ENCODE results near the gene ATP6V0E1.
"Not testable (repeated sequence)": the region's sequence is repeated elsewhere in the genome, so short reads cannot be mapped to it uniquely, and the experiment has no call there.

Gene ATP6V0E1

GRCh38 chr5:173035904-173036707, 52.5 kb downstream of the ATP6V0E1 start:
- no CpG with 5 or more reads among the region's 24 CpGs for WGBS (ENCODE audit: insufficient coverage, insufficient read length)
- Histone ChIP-seq H3K36me3 (ENCODE audit: control insufficient read depth, insufficient read depth, low read length) (0 out of 2 replicates have a peak, but pooled peaks cover 3% of the 10 kb centered on the region), H3K9me3 (ENCODE audit: control insufficient read depth, insufficient read depth, low read length) (no peaks in the 10 kb centered on the region), H3K4me3 (ENCODE audit: low read length) (no peak overlapping the region), H3K27me3 (ENCODE audit: control insufficient read depth, insufficient read depth, low read length) (no peaks in the 10 kb centered on the region; the same call in 1 of the 2 replicates), H3K4me1 (ENCODE audit: control insufficient read depth, insufficient read depth, low read length) (no peaks in the 10 kb centered on the region), H3K27ac (ENCODE audit: low read length) (no peak overlapping the region)
- DNase-seq (ENCODE audit: low read depth, low spot score): no peak

- Histone ChIP-seq H3K4me1 (ENCODE audit: control insufficient read depth, insufficient read depth, low read length) (no peaks in the 10 kb centered on the region), H3K9me3 (ENCODE audit: control insufficient read depth, insufficient read depth, low read length) (no peaks in the 10 kb centered on the region), H3K4me3 (ENCODE audit: low read length) (no peak overlapping the region), H3K36me3 (ENCODE audit: control insufficient read depth, insufficient read depth, low read length) (0 out of 2 replicates have a peak, but pooled peaks cover 3% of the 10 kb centered on the region), H3K27me3 (ENCODE audit: control insufficient read depth, insufficient read depth, low read length) (no peaks in the 10 kb centered on the region; the same call in 1 of the 2 replicates), H3K27ac (ENCODE audit: low read length) (no peak overlapping the region)
- WGBS (ENCODE audit: insufficient coverage, insufficient read length): no CpG with 5 or more reads among the region's 3 CpGs
- no peak for DNase-seq (ENCODE audit: low read depth, low spot score)
Measured at GRCh38 chr5:173039188-173039587, 55.6 kb downstream of the ATP6V0E1 start.

DNA sequence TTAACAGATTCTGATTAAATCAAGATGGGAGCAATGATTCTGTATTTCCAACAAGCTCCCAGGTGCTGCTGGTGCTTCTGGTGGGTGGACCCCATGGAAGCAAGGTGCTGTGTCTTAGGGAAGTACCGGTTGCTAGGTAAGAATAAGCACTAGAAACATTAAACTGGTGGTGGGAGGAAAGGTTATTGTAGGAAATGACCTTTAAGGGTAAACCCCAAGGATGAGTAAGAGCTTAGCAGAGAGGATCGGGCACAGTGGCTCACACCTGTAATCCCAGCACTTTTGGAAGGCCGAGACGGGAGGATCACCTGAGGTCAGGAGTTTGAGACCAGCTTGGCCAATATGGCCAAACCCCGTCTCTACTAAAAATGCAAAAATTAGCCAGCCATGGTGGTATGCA, 56.4 kb downstream of the ATP6V0E1 start:
- H3K27ac ChIP-seq (ENCODE audit: low read length): no peak overlapping the region
- no peaks in the 10 kb centered on the region for H3K36me3 ChIP-seq (ENCODE audit: control insufficient read depth, insufficient read depth, low read length)
- no peak for DNase-seq (ENCODE audit: low read depth, low spot score)
- H3K4me3 ChIP-seq (ENCODE audit: low read length): no peak overlapping the region
- H3K9me3 ChIP-seq (ENCODE audit: control insufficient read depth, insufficient read depth, low read length): no peaks in the 10 kb centered on the region
- no CpG with 5 or more reads among the region's 5 CpGs for WGBS (ENCODE audit: insufficient coverage, insufficient read length)
- no peaks in the 10 kb centered on the region for H3K27me3 ChIP-seq (ENCODE audit: control insufficient read depth, insufficient read depth, low read length)
- H3K4me1 ChIP-seq (ENCODE audit: control insufficient read depth, insufficient read depth, low read length): no peaks in the 10 kb centered on the region; the same call in 1 of the 2 replicates

- Histone ChIP-seq H3K4me1 (ENCODE audit: control insufficient read depth, insufficient read depth, low read length) (no peaks in the 10 kb centered on the region; the same call in 1 of the 2 replicates), H3K4me3 (ENCODE audit: low read length) (no peak overlapping the region), H3K9me3 (ENCODE audit: control insufficient read depth, insufficient read depth, low read length) (no peaks in the 10 kb centered on the region), H3K36me3 (ENCODE audit: control insufficient read depth, insufficient read depth, low read length) (no peaks in the 10 kb centered on the region), H3K27me3 (ENCODE audit: control insufficient read depth, insufficient read depth, low read length) (no peaks in the 10 kb centered on the region), H3K27ac (ENCODE audit: low read length) (no peak overlapping the region)
- no peak for DNase-seq (ENCODE audit: low read depth, low spot score)
- WGBS (ENCODE audit: insufficient coverage, insufficient read length): no CpG with 5 or more reads among the region's 7 CpGs
Measured at GRCh38 chr5:173041881-173042762, 58.6 kb downstream of the ATP6V0E1 start.

- Histone ChIP-seq H3K27ac (ENCODE audit: low read length) (no peak overlapping the region), H3K27me3 (ENCODE audit: control insufficient read depth, insufficient read depth, low read length) (no peaks in the 10 kb centered on the region), H3K4me3 (ENCODE audit: low read length) (no peak overlapping the region), H3K4me1 (ENCODE audit: control insufficient read depth, insufficient read depth, low read length) (no peaks in the 10 kb centered on the region; the same call in 1 of the 2 replicates), H3K9me3 (ENCODE audit: control insufficient read depth, insufficient read depth, low read length) (no peaks in the 10 kb centered on the region), H3K36me3 (ENCODE audit: control insufficient read depth, insufficient read depth, low read length) (no peaks in the 10 kb centered on the region)
- WGBS (ENCODE audit: insufficient coverage, insufficient read length): no CpG with 5 or more reads among the region's 3 CpGs
- no peak for DNase-seq (ENCODE audit: low read depth, low spot score)
Measured at GRCh38 chr5:173042763-173043107, 59.2 kb downstream of the ATP6V0E1 start.

- Histone ChIP-seq H3K4me1 (ENCODE audit: control insufficient read depth, insufficient read depth, low read length) (no peaks in the 10 kb centered on the region; the same call in 1 of the 2 replicates), H3K4me3 (ENCODE audit: low read length) (no peak overlapping the region), H3K36me3 (ENCODE audit: control insufficient read depth, insufficient read depth, low read length) (no peaks in the 10 kb centered on the region), H3K27me3 (ENCODE audit: control insufficient read depth, insufficient read depth, low read length) (no peaks in the 10 kb centered on the region), H3K27ac (ENCODE audit: low read length) (no peak overlapping the region), H3K9me3 (ENCODE audit: control insufficient read depth, insufficient read depth, low read length) (no peaks in the 10 kb centered on the region)
- no peak for DNase-seq (ENCODE audit: low read depth, low spot score)
- no CpG with 5 or more reads among the region's 8 CpGs for WGBS (ENCODE audit: insufficient coverage, insufficient read length)
Measured at GRCh38 chr5:173045474-173045873, 61.9 kb downstream of the ATP6V0E1 start.

GRCh38 chr5:173047096-173047837, 63.7 kb downstream of the ATP6V0E1 start:
- not testable (repeated sequence) for H3K27me3 ChIP-seq (ENCODE audit: control insufficient read depth, insufficient read depth, low read length); DNase-seq (ENCODE audit: low read depth, low spot score); H3K36me3 ChIP-seq (ENCODE audit: control insufficient read depth, insufficient read depth, low read length); H3K27ac ChIP-seq (ENCODE audit: low read length); H3K4me1 ChIP-seq (ENCODE audit: control insufficient read depth, insufficient read depth, low read length); H3K9me3 ChIP-seq (ENCODE audit: control insufficient read depth, insufficient read depth, low read length); H3K4me3 ChIP-seq (ENCODE audit: low read length)
- no CpG with 5 or more reads among the region's 12 CpGs for WGBS (ENCODE audit: insufficient coverage, insufficient read length)

DNA sequence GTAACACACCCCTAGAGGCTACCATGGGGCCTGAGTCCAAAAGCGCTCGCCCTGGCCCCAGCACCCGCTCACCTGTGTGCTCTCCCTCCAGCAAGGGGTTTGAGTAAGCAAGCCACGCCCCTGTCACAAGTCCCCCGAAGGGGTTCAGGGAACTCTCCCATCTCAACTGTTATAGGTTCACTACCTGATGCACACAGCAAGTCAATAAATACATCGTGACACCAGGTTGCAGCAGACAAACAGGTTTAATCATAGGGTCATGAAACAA, 64.2 kb downstream of the ATP6V0E1 start:
- no peak overlapping the region for H3K27ac ChIP-seq (ENCODE audit: low read length)
- WGBS (ENCODE audit: insufficient coverage, insufficient read length): no CpG with 5 or more reads among the region's 6 CpGs
- no peaks in the 10 kb centered on the region for H3K9me3 ChIP-seq (ENCODE audit: control insufficient read depth, insufficient read depth, low read length)
- no peaks in the 10 kb centered on the region; the same call in 1 of the 2 replicates for H3K4me1 ChIP-seq (ENCODE audit: control insufficient read depth, insufficient read depth, low read length)
- no peak for DNase-seq (ENCODE audit: low read depth, low spot score)
- H3K4me3 ChIP-seq (ENCODE audit: low read length): no peak overlapping the region
- no peaks in the 10 kb centered on the region for H3K27me3 ChIP-seq (ENCODE audit: control insufficient read depth, insufficient read depth, low read length)
- no peaks in the 10 kb centered on the region for H3K36me3 ChIP-seq (ENCODE audit: control insufficient read depth, insufficient read depth, low read length)

- Histone ChIP-seq H3K4me3 (ENCODE audit: low read length) (no peak overlapping the region), H3K9me3 (ENCODE audit: control insufficient read depth, insufficient read depth, low read length) (no peaks in the 10 kb centered on the region), H3K4me1 (ENCODE audit: control insufficient read depth, insufficient read depth, low read length) (no peaks in the 10 kb centered on the region), H3K36me3 (ENCODE audit: control insufficient read depth, insufficient read depth, low read length) (no peaks in the 10 kb centered on the region), H3K27me3 (ENCODE audit: control insufficient read depth, insufficient read depth, low read length) (no peaks in the 10 kb centered on the region), H3K27ac (ENCODE audit: low read length) (no peak overlapping the region)
- WGBS (ENCODE audit: insufficient coverage, insufficient read length): no CpG with 5 or more reads among the region's 2 CpGs
- no peak for DNase-seq (ENCODE audit: low read depth, low spot score)
Measured at GRCh38 chr5:173050791-173051190, 67.2 kb downstream of the ATP6V0E1 start.

- no peaks in the 10 kb centered on the region for H3K4me1 ChIP-seq (ENCODE audit: control insufficient read depth, insufficient read depth, low read length)
- no peaks in the 10 kb centered on the region for H3K27me3 ChIP-seq (ENCODE audit: control insufficient read depth, insufficient read depth, low read length)
- H3K27ac ChIP-seq (ENCODE audit: low read length): no peak overlapping the region
- no peak for DNase-seq (ENCODE audit: low read depth, low spot score)
- no peaks in the 10 kb centered on the region for H3K9me3 ChIP-seq (ENCODE audit: control insufficient read depth, insufficient read depth, low read length)
- no CpG with 5 or more reads among the region's 5 CpGs for WGBS (ENCODE audit: insufficient coverage, insufficient read length)
- no peak overlapping the region for H3K4me3 ChIP-seq (ENCODE audit: low read length)
- H3K36me3 ChIP-seq (ENCODE audit: control insufficient read depth, insufficient read depth, low read length): no peaks in the 10 kb centered on the region
Measured at GRCh38 chr5:173051746-173052145, 68.2 kb downstream of the ATP6V0E1 start.
